GM12878 (cell line): ENCODE measurements around the gene KIAA1671. TPM values are rescaled to one million over a fixed set of nuclear protein-coding genes. Genes with fewer than 3 reads are reported as not detected.
"Not testable (repeated sequence)": the region's sequence is repeated elsewhere in the genome, so short reads cannot be mapped to it uniquely, and the experiment has no call there.

Source experiments
- ATAC-seq: fragments of 200-7000 bp; cut with Tn5 transposase; 3 replicates; pipeline ENCODE4 v1.9.1; 2020; ENCODE audit warnings: mild to moderate bottlenecking, moderate library complexity
- BruUV-seq: library from RNA; stranded (reverse); fragments of 400-500 nt; replicated peaks from 2 replicates; lab custom pipeline; 2021; lab: Mats Ljungman, UMichigan
- CTCF ChIA-PET: fragments of 300-600 bp; sonication (Branson Sonifier 250); formaldehyde crosslinking; extraction: SDS; loops from one replicate; lab custom pipeline; 2021; ENCODE audit warnings: inconsistent platforms; lab: Yijun Ruan, JAX
- POLR2A ChIA-PET: fragments of 350-600 bp; formaldehyde crosslinking; extraction: SDS; loops from one replicate; lab custom pipeline; 2021; ENCODE audit warnings: inconsistent platforms; lab: Charles Lee
- RAD21 ChIA-PET: fragments of 300-600 bp; sonication (Branson Sonifier 250); formaldehyde crosslinking; loops from one replicate; lab custom pipeline; 2023; ENCODE audit warnings: antibody characterized with exemption; ENCODE audit not compliant: unreplicated experiment; lab: Charles Lee
- SMC1A ChIA-PET: fragments of 300-600 bp; sonication (Branson Sonifier 250); formaldehyde crosslinking; loops from one replicate; lab custom pipeline; 2023; ENCODE audit not compliant: unreplicated experiment, uncharacterized antibody; lab: Charles Lee
- DNase-seq: peaks from one replicate; pipeline ENCODE4 v3.0.0-alpha.2; 2011; ENCODE audit warnings: low read depth, low spot score
- FAIRE-seq: peaks from 3 replicates; lab custom pipeline; 2011; peaks lifted over from hg19 to GRCh38; lab: Jason Lieb, UNC
- H2AFZ ChIP-seq: 2 replicates; pipeline ENCODE4 v1.6.0; 2011; ENCODE audit warnings: low read depth, low read length, control low read depth; ENCODE audit not compliant: control insufficient read depth
- H3K27ac ChIP-seq: 2 replicates; pipeline ENCODE4 v1.5.1; 2011; ENCODE audit warnings: control low read depth; ENCODE audit not compliant: control insufficient read depth, insufficient read depth
- H3K27me3 ChIP-seq, 2 experiments: replicated peaks in 1 of 2; 2 replicates each; pipeline versions ENCODE4 v1.6.0 to v1.6.1; 2011; ENCODE audit warnings: low read length in 1 of 2; ENCODE audit not compliant: control insufficient read depth in 2 of 2, insufficient read depth in 2 of 2
- H3K36me3 ChIP-seq, 2 experiments: 2 replicates each; pipeline ENCODE4 v1.5.1; 2011; ENCODE audit warnings: low read length in 1 of 2; ENCODE audit not compliant: control insufficient read depth in 2 of 2, insufficient read depth in 2 of 2
- H3K4me1 ChIP-seq: 2 replicates; pipeline ENCODE4 v1.6.1; 2011; ENCODE audit warnings: mild to moderate bottlenecking, low read length, moderate library complexity, mixed read lengths; ENCODE audit not compliant: control insufficient read depth, insufficient read depth
- H3K4me2 ChIP-seq: 2 replicates; pipeline ENCODE4 v1.6.0; 2011; ENCODE audit warnings: control low read depth; ENCODE audit not compliant: control insufficient read depth, insufficient read depth
- H3K4me3 ChIP-seq: fragments of 200-600 bp; sonication (generic); 2 replicates; pipeline ENCODE4 v1.5.1; 2016
- H3K79me2 ChIP-seq: 2 replicates; pipeline ENCODE4 v1.6.0; 2011; ENCODE audit warnings: low read length; ENCODE audit not compliant: control insufficient read depth, insufficient read depth
- H3K9ac ChIP-seq: 2 replicates; pipeline ENCODE4 v1.8.0; 2011; ENCODE audit warnings: low read length, control low read depth, mixed read lengths; ENCODE audit not compliant: control insufficient read depth, insufficient read depth
- H3K9me3 ChIP-seq: replicated peaks from 3 replicates; pipeline ENCODE4 v1.5.1; 2011; ENCODE audit warnings: mild to moderate bottlenecking, low read length; ENCODE audit not compliant: control insufficient read depth, insufficient read depth
- H4K20me1 ChIP-seq: 2 replicates; pipeline ENCODE4 v1.6.0; 2011; ENCODE audit not compliant: control insufficient read depth, insufficient read depth
- NFXL1 ChIP-seq: fragments of 450-650 bp; IDR thresholded peaks from 2 replicates; pipeline ENCODE4 v1.6.1; 2017; ENCODE audit warnings: antibody characterized with exemption, mild to moderate bottlenecking, borderline replicate concordance
- REST ChIP-seq: IDR thresholded peaks from 2 replicates; pipeline ENCODE4 v1.6.1; 2012; ENCODE audit warnings: mild to moderate bottlenecking, low read depth, low read length
- SMAD1 ChIP-seq: fragments of 450-650 bp; IDR thresholded peaks from 2 replicates; pipeline ENCODE4 v1.6.1; 2018; ENCODE audit warnings: mild to moderate bottlenecking, low read depth; ENCODE audit not compliant: partially characterized antibody
- ZBTB4 ChIP-seq: fragments of 450-650 bp; formaldehyde crosslinking; IDR thresholded peaks from 2 replicates; pipeline ENCODE4 v1.4.0; 2022; ENCODE audit warnings: mild to moderate bottlenecking, moderate library complexity
- WGBS: methylation state at CpG from one replicate; pipeline ENCODE4 v1.1.6; 2016; ENCODE audit warnings: low lambda C conversion rate; ENCODE audit not compliant: insufficient replicate concordance, insufficient coverage; ENCODE audit errors: missing lambda C conversion rate; 5-methylcytosine and 5-hydroxymethylcytosine counted together
- in situ Hi-C: fragments of 300-500 bp; cut with MboI; formaldehyde crosslinking; loops from 9 replicates; pipeline ENCODE4 v1.14.3; 2018; ENCODE audit warnings: mixed read lengths
- intact Hi-C: fragments of 100-400 bp; cut with micrococcal nuclease; formaldehyde crosslinking; loops from one replicate; pipeline ENCODE4 v1.14.2; 2022; ENCODE audit not compliant: unreplicated experiment
- polyA plus RNA-seq, 11 experiments: library from polyadenylated mRNA; depleted of rRNA in 4 of 11; unstranded in 6 of 11; stranded (reverse) in 5 of 11; fragments of >200 nt; fragmentation: Nextera tagmentation in 4 of 11; fragmentation: Illumina TruSeq in 1 of 11; extraction: Ambion mirVana in 4 of 11; extraction: Trizol in 1 of 11; gene quantifications; 1 replicate in 1 of 11; 2 replicates in 10 of 11; pipeline versions ENCODE4 v1.2.1 to v1.2.3, GENCODE V29; 2011 to 2016; ENCODE audit warnings: inconsistent platforms in 2 of 11, missing spikeins in 2 of 11, low read depth in 1 of 11
- total RNA-seq, 4 experiments: library from RNA; depleted of rRNA in 3 of 4; stranded (reverse); fragments of >200 nt in 3 of 4; fragmentation: Illumina TruSeq in 1 of 4; extraction: Trizol in 1 of 4; gene quantifications; 2 replicates each; pipeline versions ENCODE4 v1.2.1 to v1.2.3, GENCODE V29; 2013 to 2021

KIAA1671 gene
- total and polyA plus RNA-seq, 10 of the 15 experiments (the other 5 are each of a cell fraction or from before 2014, with no cell fraction given) = 0.05 to 2.7 (median 0.33) TPM

GRCh38 chr22:24907101-24907500 is 45.4 kb upstream of the KIAA1671 start:
- POLR2A ChIA-PET, in situ Hi-C loops: not testable (repeated sequence)

GRCh38 chr22:24920029-24920428 is 32.5 kb upstream of the KIAA1671 start:
- no peak overlapping the region for H3K4me3 ChIP-seq
- H3K9me3 ChIP-seq = no peaks in the 10 kb centered on the region
- no peak overlapping the region for H3K4me2 ChIP-seq
- H3K27me3 ChIP-seq = no peaks in the 10 kb centered on the region
- no peaks in the 10 kb centered on the region for H3K36me3 ChIP-seq
- no peak for ATAC-seq
- H4K20me1 ChIP-seq = no peaks in the 10 kb centered on the region
- CTCF ChIA-PET = no interaction called here
- POLR2A ChIA-PET = no interaction called here
- H2AFZ ChIP-seq = no peak overlapping the region
- FAIRE-seq = no peak
- intact Hi-C loops (no loop called here), in situ Hi-C loops (no loop called here)
- RAD21 ChIA-PET = no interaction called here
- 6% methylated on average over 4 of the region's 4 CpGs for WGBS
- H3K9ac ChIP-seq = no peak overlapping the region
- no peaks in the 10 kb centered on the region for H3K4me1 ChIP-seq
- H3K79me2 ChIP-seq = no peaks in the 10 kb centered on the region
- no peak for DNase-seq
- H3K27ac ChIP-seq = no peak overlapping the region
- no TSS peak for BruUV-seq
- SMC1A ChIA-PET = no interaction called here
- no peak for TF ChIP-seq REST
- TF ChIP-seq NFXL1 = no peak
- TF ChIP-seq ZBTB4 = no peak
- TF ChIP-seq SMAD1 = no peak

More at GRCh38 chr22:24907101-24907500, 45.4 kb upstream of the KIAA1671 start:
- intact Hi-C loops, H3K4me2 ChIP-seq, FAIRE-seq, H3K79me2 ChIP-seq, CTCF ChIA-PET, ATAC-seq, H3K4me1 ChIP-seq, BruUV-seq, RAD21 ChIA-PET, H3K36me3 ChIP-seq, H3K27me3 ChIP-seq, H3K9me3 ChIP-seq, SMC1A ChIA-PET, H4K20me1 ChIP-seq, H3K27ac ChIP-seq, H3K4me3 ChIP-seq, H3K9ac ChIP-seq, H2AFZ ChIP-seq, DNase-seq: not testable (repeated sequence)
- WGBS = 32% methylated on average over 3 of the region's 3 CpGs
